Esophagus squamous epithelium (tissue), 4 donors: ENCODE measurements around the gene TRIM26.

Source experiments
- CTCF ChIP-seq, 6 experiments: fragments of 450-650 bp in 4 of 6; fragments of 200-600 bp in 2 of 6; sonication (generic) in 2 of 6; IDR thresholded peaks; one replicate each; pipeline ENCODE4 v1.5.1; 2016 to 2019; ENCODE audit warnings: antibody characterized with exemption in 6 of 6, mild to moderate bottlenecking in 4 of 6, moderate library complexity in 4 of 6
- POLR2A ChIP-seq, 4 donors: fragments of 450-650 bp; IDR thresholded peaks; one replicate each; pipeline ENCODE4 v1.6.1; 2017; ENCODE audit warnings: antibody characterized with exemption in 4 of 4, mild to moderate bottlenecking in 4 of 4, moderate library complexity in 3 of 4

- TF ChIP-seq CTCF (IDR thresholded peaks at IDR 0.05), result no peak
- no peak for TF ChIP-seq POLR2A (IDR thresholded peaks at IDR 0.05)
These were observed 9.1 kb downstream of the TRIM26 start for GRCh38 chr6:30204116-30204515.
